Measurements from ENCODE around the gene PCOLCE2.

DNA sequence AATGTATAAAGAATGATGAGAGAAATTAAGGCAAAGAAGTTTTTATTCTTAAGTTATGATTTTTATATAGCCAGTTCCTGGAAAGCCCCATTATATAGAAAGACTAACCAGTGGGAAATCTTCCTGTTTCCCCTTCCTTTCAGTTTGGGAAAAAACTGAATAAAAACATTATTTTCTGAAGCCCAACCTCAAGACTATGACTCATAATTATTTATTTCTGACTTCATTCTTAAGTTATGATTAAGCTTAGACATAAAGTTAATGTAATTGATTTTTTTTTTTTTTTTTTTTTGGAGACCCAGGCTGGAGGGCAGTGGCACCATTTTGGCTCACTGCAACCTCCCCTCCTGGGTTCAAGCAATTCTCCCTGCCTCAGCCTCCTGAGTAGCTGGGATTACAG, 109.3 kb downstream of the PCOLCE2 start:
- TF ChIP-seq POLR2A (IDR thresholded peaks at IDR 0.05; ENCODE audit: low read depth): no peak
- TF ChIP-seq, protein P1, sequence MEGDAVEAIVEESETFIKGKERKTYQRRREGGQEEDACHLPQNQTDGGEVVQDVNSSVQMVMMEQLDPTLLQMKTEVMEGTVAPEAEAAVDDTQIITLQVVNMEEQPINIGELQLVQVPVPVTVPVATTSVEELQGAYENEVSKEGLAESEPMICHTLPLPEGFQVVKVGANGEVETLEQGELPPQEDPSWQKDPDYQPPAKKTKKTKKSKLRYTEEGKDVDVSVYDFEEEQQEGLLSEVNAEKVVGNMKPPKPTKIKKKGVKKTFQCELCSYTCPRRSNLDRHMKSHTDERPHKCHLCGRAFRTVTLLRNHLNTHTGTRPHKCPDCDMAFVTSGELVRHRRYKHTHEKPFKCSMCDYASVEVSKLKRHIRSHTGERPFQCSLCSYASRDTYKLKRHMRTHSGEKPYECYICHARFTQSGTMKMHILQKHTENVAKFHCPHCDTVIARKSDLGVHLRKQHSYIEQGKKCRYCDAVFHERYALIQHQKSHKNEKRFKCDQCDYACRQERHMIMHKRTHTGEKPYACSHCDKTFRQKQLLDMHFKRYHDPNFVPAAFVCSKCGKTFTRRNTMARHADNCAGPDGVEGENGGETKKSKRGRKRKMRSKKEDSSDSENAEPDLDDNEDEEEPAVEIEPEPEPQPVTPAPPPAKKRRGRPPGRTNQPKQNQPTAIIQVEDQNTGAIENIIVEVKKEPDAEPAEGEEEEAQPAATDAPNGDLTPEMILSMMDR (IDR thresholded peaks at IDR 0.05): no peak
- TF ChIP-seq POLR2AphosphoS5 (IDR thresholded peaks at IDR 0.05): no peak
